GM21786 (cell line): ENCODE data around the gene TRMT61B.

Experiments used
- ATAC-seq: cut with Tn5 transposase; IDR thresholded peaks from one replicate; pipeline ENCODE4 v1.9.1; 2021; ENCODE audit not compliant: unreplicated experiment

TRMT61B gene

GRCh38 chr2:28868611-28869010 is 1.5 kb downstream of the TRMT61B start:
- ATAC-seq = no peak

GRCh38 chr2:28855977-28856376 is 14.1 kb downstream of the TRMT61B start:
- ATAC-seq = no peak

- ATAC-seq = no peak
Observed at GRCh38 chr2:28855193-28855592, 14.9 kb downstream of the TRMT61B start.

GRCh38 chr2:28842042-28842441 is 28.1 kb downstream of the TRMT61B start:
- no peak for ATAC-seq

GRCh38 chr2:28838971-28839370 is 31.1 kb downstream of the TRMT61B start:
- ATAC-seq = no peak

- no peak for ATAC-seq
Observed at GRCh38 chr2:28835781-28836180, 34.3 kb downstream of the TRMT61B start.

- ATAC-seq = no peak
Observed at GRCh38 chr2:28833740-28834470, 36.2 kb downstream of the TRMT61B start.

- ATAC-seq = no peak
Observed at GRCh38 chr2:28828382-28828781, 41.7 kb downstream of the TRMT61B start.

GRCh38 chr2:28824870-28825269 is 45.2 kb downstream of the TRMT61B start:
- ATAC-seq = no peak

GRCh38 chr2:28824207-28824606 is 45.9 kb downstream of the TRMT61B start:
- ATAC-seq = no peak

- ATAC-seq = no peak
Observed at GRCh38 chr2:28822036-28822435, 48.1 kb downstream of the TRMT61B start.

- no peak for ATAC-seq
Observed at GRCh38 chr2:28821295-28821958, 48.7 kb downstream of the TRMT61B start.

GRCh38 chr2:28818053-28818452 is 52.1 kb downstream of the TRMT61B start:
- ATAC-seq = no peak

GRCh38 chr2:28810384-28811285 is 59.5 kb downstream of the TRMT61B start, which contains the start of gene SPDYA:
SPDYA (plus strand) TSS chr2:28810834; CDS start chr2:28816015, 5,181 bp downstream.
- peak; percentile 73 for ATAC-seq

GRCh38 chr2:28809927-28810326 is 60.2 kb downstream of the TRMT61B start:
- ATAC-seq = no peak

- no peak for ATAC-seq
Observed at GRCh38 chr2:28802975-28803429, 67.1 kb downstream of the TRMT61B start.

- ATAC-seq = no peak
Observed at GRCh38 chr2:28801726-28802125, 68.4 kb downstream of the TRMT61B start.
